Natural killer cell (primary cell): Measurements from ENCODE around the gene C10orf53. TPM values are rescaled to one million over a fixed set of nuclear protein-coding genes. Genes with fewer than 3 reads are reported as not detected.

Experiments used
- ATAC-seq, 3 donors: fragments of 150-1000 bp in 2 of 3; fragments of 200-7000 bp in 1 of 3; cut with Tn5 transposase; 1 replicate in 1 of 3; 2 replicates in 2 of 3; pipeline ENCODE4 v1.10.0; 2021; ENCODE audit warnings: mild to moderate bottlenecking in 2 of 3, moderate library complexity in 2 of 3
- DNase-seq, 2 donors: peaks; one replicate each; pipeline versions ENCODE4 v3.0.0 to v3.0.0-alpha.2; 2013 to 2021; ENCODE audit warnings: mixed read lengths in 1 of 2
- H3K27ac ChIP-seq: one replicate; pipeline ENCODE4 v1.5.1; 2013; ENCODE audit warnings: mild to moderate bottlenecking, low read length
- H3K27me3 ChIP-seq: one replicate; pipeline ENCODE4 v1.6.1; 2013; ENCODE audit warnings: low read length; ENCODE audit not compliant: control insufficient read depth, insufficient read depth
- H3K36me3 ChIP-seq: one replicate; pipeline ENCODE4 v1.6.1; 2013; ENCODE audit warnings: low read length; ENCODE audit not compliant: control insufficient read depth, insufficient read depth
- H3K4me1 ChIP-seq: one replicate; pipeline ENCODE4 v1.6.1; 2013; ENCODE audit warnings: low read length; ENCODE audit not compliant: control insufficient read depth, insufficient read depth
- H3K4me3 ChIP-seq: one replicate; pipeline ENCODE4 v1.5.1; 2013; ENCODE audit warnings: low read length
- H3K9me3 ChIP-seq: one replicate; pipeline ENCODE4 v1.6.1; 2013; ENCODE audit warnings: low read length; ENCODE audit not compliant: control insufficient read depth, insufficient read depth
- H3K27ac Mint-ChIP-seq, 2 donors: one replicate each; pipeline ENCODE4 v1.8.0; 2022; ENCODE audit warnings: mild to moderate bottlenecking in 2 of 2, mixed read lengths in 2 of 2, moderate library complexity in 1 of 2
- H3K27me3 Mint-ChIP-seq, 2 donors: one replicate each; pipeline ENCODE4 v1.8.0; 2022; ENCODE audit warnings: low read depth in 2 of 2, mixed read lengths in 2 of 2
- H3K36me3 Mint-ChIP-seq: one replicate; pipeline ENCODE4 v1.8.0; 2022; ENCODE audit warnings: mixed read lengths
- H3K4me1 Mint-ChIP-seq, 2 donors: one replicate each; pipeline ENCODE4 v1.8.0; 2022; ENCODE audit warnings: mixed read lengths in 2 of 2
- H3K4me3 Mint-ChIP-seq: one replicate; pipeline ENCODE4 v1.8.0; 2022; ENCODE audit warnings: mild to moderate bottlenecking, moderate library complexity, mixed read lengths
- H3K9me3 Mint-ChIP-seq, 2 donors: one replicate each; pipeline ENCODE4 v1.8.0; 2022; ENCODE audit warnings: mixed read lengths in 2 of 2
- CTCF ChIP-seq: fragments of 200-600 bp; IDR thresholded peaks from one replicate; pipeline ENCODE4 v1.8.0; 2022; ENCODE audit warnings: antibody characterized with exemption
- whole genome bisulfite sequencing: methylation state at CpG from one replicate; pipeline ENCODE4 v1.1.7; 2013; ENCODE audit warnings: missing lambda C conversion rate; ENCODE audit not compliant: insufficient coverage; 5-methylcytosine and 5-hydroxymethylcytosine counted together
- intact Hi-C: fragments of 100-400 bp; cut with micrococcal nuclease; formaldehyde crosslinking; loops from one replicate; pipeline ENCODE4 v1.14.2; 2022
- total RNA-seq, 4 donors: library from RNA; stranded (reverse); fragments of 120-200 nt in 1 of 4; gene quantifications; one replicate each; pipeline versions ENCODE4 v1.2.3 to v1.2.4, GENCODE V29; 2013 to 2022

C10orf53 gene
- total RNA-seq, 3 donors from 2014 or later (not counting 1 experiment from before 2014, with no cell fraction given): not detected

- ATAC-seq: no peak
- WGBS: 21% methylated on average over 17 of the region's 17 CpGs
- no peak overlapping the region for H3K27ac Mint-ChIP-seq
- Histone ChIP-seq H3K27me3 (peaks cover under 1% of the 10 kb centered on the region), H3K9me3 (no peaks in the 10 kb centered on the region), H3K4me3 (no peak overlapping the region), H3K36me3 (no peaks in the 10 kb centered on the region), H3K27ac (no peak overlapping the region), H3K4me1 (peaks cover 1% of the 10 kb centered on the region)
- peaks cover 0 to 13% of the 10 kb centered on the region in 2 donors for H3K4me1 Mint-ChIP-seq
- no peaks in the 10 kb centered on the region for H3K9me3 Mint-ChIP-seq
- intact Hi-C loops: no loop called here
- peaks cover 4 to 16% of the 10 kb centered on the region in 2 donors for H3K27me3 Mint-ChIP-seq
- TF ChIP-seq CTCF: no peak
- peak in 1 of 2 donors; percentile 6 for DNase-seq
- H3K36me3 Mint-ChIP-seq: no peaks in the 10 kb centered on the region
- no peak overlapping the region for H3K4me3 Mint-ChIP-seq
Measured at GRCh38 chr10:49649294-49649693, 30.2 kb upstream of the C10orf53 start.

GRCh38 chr10:49649936-49650723 lies 29.3 kb upstream of the C10orf53 start:
- intact Hi-C loops: no loop called here
- Mint-ChIP-seq H3K27ac (no peak overlapping the region), H3K4me1 (peaks cover 0 to 13% of the 10 kb centered on the region in 2 donors), H3K27me3 (peaks cover 0 to 12% of the 10 kb centered on the region in 2 donors), H3K4me3 (no peak overlapping the region), H3K36me3 (no peaks in the 10 kb centered on the region), H3K9me3 (no peaks in the 10 kb centered on the region)
- Histone ChIP-seq H3K27ac (no peak overlapping the region), H3K4me3 (no peak overlapping the region), H3K36me3 (no peaks in the 10 kb centered on the region), H3K9me3 (no peaks in the 10 kb centered on the region), H3K27me3 (peaks cover 2% of the 10 kb centered on the region), H3K4me1 (peaks cover 6% of the 10 kb centered on the region)
- DNase-seq: no peak
- TF ChIP-seq CTCF: no peak
- WGBS: 61% methylated on average over 8 of the region's 8 CpGs
- no peak for ATAC-seq

GRCh38 chr10:49650724-49651034 lies 28.8 kb upstream of the C10orf53 start:
- intact Hi-C loops: no loop called here
- Mint-ChIP-seq H3K9me3 (no peaks in the 10 kb centered on the region), H3K4me1 (peaks cover 0 to 13% of the 10 kb centered on the region in 2 donors), H3K4me3 (no peak overlapping the region), H3K27ac (no peak overlapping the region), H3K36me3 (no peaks in the 10 kb centered on the region), H3K27me3 (peaks cover 5 to 12% of the 10 kb centered on the region in 2 donors)
- WGBS: 86% methylated on average over 1 of the region's 1 CpG
- no peaks in the 10 kb centered on the region for H3K36me3 ChIP-seq
- H3K4me3 ChIP-seq: no peak overlapping the region
- H3K9me3 ChIP-seq: no peaks in the 10 kb centered on the region
- DNase-seq (no peak), ATAC-seq (no peak)
- peaks cover 2% of the 10 kb centered on the region for H3K27me3 ChIP-seq
- H3K27ac ChIP-seq: no peak overlapping the region
- peaks cover 9% of the 10 kb centered on the region for H3K4me1 ChIP-seq
- TF ChIP-seq CTCF: no peak
